Activated naive CD8-positive, alpha-beta T cell treated with anti-CD3 and anti-CD28 coated beads for 36 hours (primary cell): ENCODE data around the gene FBXW11. TPM values are rescaled to one million over a fixed set of nuclear protein-coding genes. Genes with fewer than 3 reads are reported as not detected.

Experiments used
- DNase-seq: peaks from one replicate; pipeline ENCODE4 v3.0.0; 2021
- H3K27ac Mint-ChIP-seq: one replicate; pipeline ENCODE4 v1.8.0; 2022; ENCODE audit warnings: mild to moderate bottlenecking, moderate library complexity, mixed read lengths
- H3K27me3 Mint-ChIP-seq: one replicate; pipeline ENCODE4 v1.8.0; 2022; ENCODE audit warnings: mild to moderate bottlenecking, mixed read lengths
- H3K36me3 Mint-ChIP-seq: one replicate; pipeline ENCODE4 v1.8.0; 2021; ENCODE audit warnings: mild to moderate bottlenecking, mixed read lengths
- H3K4me1 Mint-ChIP-seq: one replicate; pipeline ENCODE4 v1.8.0; 2021; ENCODE audit warnings: mixed read lengths
- H3K4me3 Mint-ChIP-seq: one replicate; pipeline ENCODE4 v1.8.0; 2022; ENCODE audit warnings: mild to moderate bottlenecking, moderate library complexity, mixed read lengths
- H3K9me3 Mint-ChIP-seq: one replicate; pipeline ENCODE4 v1.8.0; 2022; ENCODE audit warnings: mixed read lengths
- total RNA-seq, 2 experiments: library from RNA; stranded (reverse); gene quantifications; one replicate each; pipeline ENCODE4 v1.2.3, GENCODE V29; 2021

The FBXW11 gene
- total RNA-seq, 2 experiments from 2014 or later: 55.1 to 60.8 TPM

- Mint-ChIP-seq H3K9me3 (peaks cover 4% of the 10 kb centered on the region), H3K27me3 (no peaks in the 10 kb centered on the region), H3K36me3 (peaks cover 26% of the 10 kb centered on the region), H3K4me1 (peaks cover 2% of the 10 kb centered on the region), H3K4me3 (no peak overlapping the region), H3K27ac (no peak overlapping the region)
- no peak for DNase-seq
Observed at GRCh38 chr5:171838066-171838465, 168.4 kb downstream of the FBXW11 start.

GRCh38 chr5:171837522-171837921 lies 168.9 kb downstream of the FBXW11 start:
- Mint-ChIP-seq H3K36me3 (peaks cover 31% of the 10 kb centered on the region), H3K27ac (no peak overlapping the region), H3K4me1 (peaks cover 2% of the 10 kb centered on the region), H3K27me3 (no peaks in the 10 kb centered on the region), H3K9me3 (peaks cover 7% of the 10 kb centered on the region), H3K4me3 (no peak overlapping the region)
- DNase-seq: no peak

GRCh38 chr5:171835066-171835465 lies 171.4 kb downstream of the FBXW11 start:
- no peak for DNase-seq
- Mint-ChIP-seq H3K36me3 (peaks cover 27% of the 10 kb centered on the region), H3K4me3 (no peak overlapping the region), H3K27me3 (no peaks in the 10 kb centered on the region), H3K4me1 (no peaks in the 10 kb centered on the region), H3K9me3 (peaks cover 18% of the 10 kb centered on the region), H3K27ac (no peak overlapping the region)

GRCh38 chr5:171834461-171834860 lies 172.0 kb downstream of the FBXW11 start:
- Mint-ChIP-seq H3K4me3 (no peak overlapping the region), H3K4me1 (no peaks in the 10 kb centered on the region), H3K27ac (no peak overlapping the region), H3K27me3 (no peaks in the 10 kb centered on the region), H3K36me3 (peaks cover 27% of the 10 kb centered on the region), H3K9me3 (peaks cover 20% of the 10 kb centered on the region)
- no peak for DNase-seq

GRCh38 chr5:171832775-171833174 lies 173.7 kb downstream of the FBXW11 start:
- H3K4me1 Mint-ChIP-seq: no peaks in the 10 kb centered on the region
- H3K27ac Mint-ChIP-seq: no peak overlapping the region
- H3K9me3 Mint-ChIP-seq: peaks cover 20% of the 10 kb centered on the region
- H3K27me3 Mint-ChIP-seq: no peaks in the 10 kb centered on the region
- H3K4me3 Mint-ChIP-seq: no peak overlapping the region
- DNase-seq: no peak
- peaks cover 27% of the 10 kb centered on the region for H3K36me3 Mint-ChIP-seq

DNA sequence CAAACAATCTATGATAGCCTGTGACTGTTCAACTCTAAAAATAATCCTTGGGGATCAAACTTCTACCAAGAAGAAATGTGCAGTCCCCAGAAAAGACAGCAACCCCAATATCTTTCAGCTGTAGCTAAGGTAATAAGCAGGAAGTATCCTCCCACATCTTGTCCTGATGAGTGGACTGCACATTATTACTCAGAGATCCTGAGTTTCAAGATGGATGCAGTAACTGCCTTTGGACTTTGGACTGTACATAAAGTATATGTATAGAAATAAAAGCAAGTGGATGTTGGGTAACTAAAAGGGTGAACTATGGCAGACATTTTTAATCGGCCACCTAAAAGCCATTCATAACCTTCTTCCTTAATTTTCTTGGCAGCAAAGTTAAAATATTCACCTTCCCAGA lies 175.8 kb downstream of the FBXW11 start:
- Mint-ChIP-seq H3K4me1 (no peaks in the 10 kb centered on the region), H3K4me3 (no peak overlapping the region), H3K36me3 (peaks cover 27% of the 10 kb centered on the region), H3K27me3 (no peaks in the 10 kb centered on the region), H3K9me3 (peaks cover 20% of the 10 kb centered on the region), H3K27ac (no peak overlapping the region)
- no peak for DNase-seq

DNA sequence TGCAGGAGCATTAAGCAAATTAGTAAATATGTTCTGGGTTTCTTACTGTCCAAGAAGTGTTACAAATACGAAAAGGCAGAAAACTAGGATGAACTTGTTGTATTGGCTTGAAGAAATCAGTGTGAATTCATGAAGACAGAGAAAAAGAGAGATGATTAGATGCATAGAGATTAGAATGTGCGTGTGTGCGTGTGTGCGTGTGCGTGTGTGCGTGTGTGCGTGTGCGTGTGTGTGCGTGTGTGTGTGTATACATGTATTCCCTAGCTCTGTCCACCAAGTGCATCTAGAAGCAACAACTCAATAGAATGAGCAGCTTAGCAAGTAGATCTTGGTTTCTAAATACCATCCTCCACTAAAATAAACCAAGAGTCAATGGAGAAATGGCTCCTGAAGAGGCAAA lies 179.3 kb downstream of the FBXW11 start:
- no peak overlapping the region for H3K27ac Mint-ChIP-seq
- no peaks in the 10 kb centered on the region for H3K27me3 Mint-ChIP-seq
- no peak for DNase-seq
- peaks cover 3% of the 10 kb centered on the region for H3K36me3 Mint-ChIP-seq
- no peaks in the 10 kb centered on the region for H3K4me1 Mint-ChIP-seq
- no peak overlapping the region for H3K4me3 Mint-ChIP-seq
- peaks cover 13% of the 10 kb centered on the region for H3K9me3 Mint-ChIP-seq

DNA sequence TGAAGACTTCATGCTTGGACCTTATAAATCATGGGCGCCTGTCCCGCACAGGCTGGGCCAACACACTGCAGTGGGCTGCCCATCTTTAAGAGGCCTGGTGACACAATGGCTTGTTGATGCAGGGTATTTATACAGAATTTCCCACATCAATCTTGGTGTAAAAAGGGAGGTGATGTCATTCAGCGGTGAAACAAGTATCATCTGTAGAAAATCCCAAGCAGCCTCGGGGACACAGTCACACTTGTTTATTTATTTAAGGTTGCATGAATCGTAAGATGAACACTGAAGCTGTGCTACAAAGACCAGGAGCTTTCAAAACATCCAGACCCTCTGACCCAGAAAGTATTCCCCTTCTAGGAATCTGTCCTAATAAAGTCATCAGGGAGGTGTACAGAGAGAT lies 180.3 kb downstream of the FBXW11 start:
- Mint-ChIP-seq H3K27ac (no peak overlapping the region), H3K4me1 (no peaks in the 10 kb centered on the region), H3K36me3 (no peaks in the 10 kb centered on the region), H3K27me3 (no peaks in the 10 kb centered on the region), H3K4me3 (no peak overlapping the region), H3K9me3 (peaks cover 5% of the 10 kb centered on the region)
- DNase-seq: no peak

- Mint-ChIP-seq H3K4me1 (no peaks in the 10 kb centered on the region), H3K4me3 (no peak overlapping the region), H3K27ac (no peak overlapping the region), H3K27me3 (no peaks in the 10 kb centered on the region), H3K36me3 (no peaks in the 10 kb centered on the region), H3K9me3 (peaks cover 2% of the 10 kb centered on the region)
- DNase-seq: no peak
Observed at GRCh38 chr5:171825051-171825450, 181.4 kb downstream of the FBXW11 start.

GRCh38 chr5:171823269-171823668 lies 183.2 kb downstream of the FBXW11 start:
- H3K9me3 Mint-ChIP-seq: no peaks in the 10 kb centered on the region
- H3K4me1 Mint-ChIP-seq: no peaks in the 10 kb centered on the region
- no peak overlapping the region for H3K4me3 Mint-ChIP-seq
- H3K36me3 Mint-ChIP-seq: no peaks in the 10 kb centered on the region
- no peak overlapping the region for H3K27ac Mint-ChIP-seq
- DNase-seq: no peak
- no peaks in the 10 kb centered on the region for H3K27me3 Mint-ChIP-seq

DNA sequence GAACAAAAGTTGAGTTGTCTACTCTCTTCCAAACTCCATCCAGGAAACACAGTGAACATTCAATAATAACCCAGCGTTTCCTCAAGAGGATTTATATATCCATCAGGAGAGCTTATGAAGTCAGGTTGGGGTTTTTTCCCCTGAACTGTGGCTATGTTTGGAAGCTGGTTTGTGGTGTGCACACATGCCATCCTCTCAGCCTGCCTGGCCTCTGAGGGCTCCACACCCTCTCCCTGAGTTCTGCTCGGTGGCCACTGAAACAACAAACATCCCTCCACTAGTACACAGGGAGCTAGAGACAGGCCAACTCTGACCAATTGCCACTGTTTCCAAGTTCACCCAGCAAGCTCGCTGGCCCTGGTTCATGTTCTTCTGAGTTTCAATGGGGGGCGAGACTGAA lies 185.2 kb downstream of the FBXW11 start:
- no peak for DNase-seq
- Mint-ChIP-seq H3K4me3 (no peak overlapping the region), H3K36me3 (no peaks in the 10 kb centered on the region), H3K27me3 (no peaks in the 10 kb centered on the region), H3K4me1 (no peaks in the 10 kb centered on the region), H3K9me3 (no peaks in the 10 kb centered on the region), H3K27ac (no peak overlapping the region)

DNA sequence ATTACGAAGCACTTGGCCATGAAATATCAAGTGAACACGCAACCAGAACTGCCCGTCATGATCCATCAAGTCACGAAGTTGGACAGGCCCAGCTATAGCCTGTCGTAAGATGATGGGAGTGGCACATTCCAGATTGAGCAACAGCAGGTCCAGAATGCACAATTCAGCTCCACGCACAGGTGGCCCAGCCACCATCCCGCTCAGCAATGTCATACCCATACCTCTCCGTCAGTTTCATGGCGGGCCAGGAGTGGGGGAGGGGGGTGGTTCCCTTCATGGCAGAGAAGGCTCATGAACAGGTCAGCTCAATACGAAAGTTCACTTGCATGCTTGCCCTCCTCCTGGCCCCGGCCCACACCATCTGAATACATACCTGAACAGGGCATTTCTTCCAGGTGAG lies 185.9 kb downstream of the FBXW11 start:
- H3K27me3 Mint-ChIP-seq: no peaks in the 10 kb centered on the region

GRCh38 chr5:171816666-171817065 lies 189.8 kb downstream of the FBXW11 start:
- no peak overlapping the region for H3K27ac Mint-ChIP-seq

More for the DNA sequence above, 185.9 kb downstream of the FBXW11 start:
- Mint-ChIP-seq H3K27ac (no peak overlapping the region), H3K4me1 (no peaks in the 10 kb centered on the region), H3K4me3 (no peak overlapping the region), H3K36me3 (no peaks in the 10 kb centered on the region), H3K9me3 (no peaks in the 10 kb centered on the region)
- DNase-seq: no peak

GRCh38 chr5:171813813-171814490 lies 192.5 kb downstream of the FBXW11 start:
- Mint-ChIP-seq H3K4me1 (no peaks in the 10 kb centered on the region), H3K4me3 (no peak overlapping the region), H3K9me3 (peaks cover 8% of the 10 kb centered on the region), H3K27me3 (no peaks in the 10 kb centered on the region), H3K27ac (no peak overlapping the region), H3K36me3 (no peaks in the 10 kb centered on the region)
- no peak for DNase-seq

More at GRCh38 chr5:171816666-171817065, 189.8 kb downstream of the FBXW11 start:
- Mint-ChIP-seq H3K36me3 (no peaks in the 10 kb centered on the region), H3K27me3 (no peaks in the 10 kb centered on the region), H3K9me3 (peaks cover 4% of the 10 kb centered on the region), H3K4me3 (no peak overlapping the region), H3K4me1 (no peaks in the 10 kb centered on the region)
- no peak for DNase-seq

DNA sequence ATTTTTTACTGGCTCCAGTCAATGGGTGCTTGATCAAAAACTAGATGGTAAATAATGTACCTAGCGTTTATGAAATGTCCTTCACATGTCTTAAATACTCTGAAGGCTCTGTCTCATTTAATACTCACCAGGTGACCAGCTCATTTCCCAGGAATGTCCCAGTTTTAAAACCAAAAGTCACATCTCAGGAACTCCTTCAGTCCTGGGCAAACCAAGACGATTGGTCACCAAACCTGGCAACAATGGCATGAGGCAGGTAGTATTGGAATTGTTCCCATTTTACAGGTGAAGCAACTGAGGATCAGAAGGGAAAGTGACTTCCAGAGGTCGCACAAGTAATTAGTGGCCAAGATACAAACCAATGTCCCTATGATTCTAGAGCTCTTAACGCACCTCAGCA lies 193.2 kb downstream of the FBXW11 start:
- no peaks in the 10 kb centered on the region for H3K4me1 Mint-ChIP-seq

More for the DNA sequence above, 193.2 kb downstream of the FBXW11 start:
- H3K4me3 Mint-ChIP-seq: no peak overlapping the region
- no peak overlapping the region for H3K27ac Mint-ChIP-seq
- H3K36me3 Mint-ChIP-seq: no peaks in the 10 kb centered on the region
- peaks cover 8% of the 10 kb centered on the region for H3K9me3 Mint-ChIP-seq
- no peak for DNase-seq
- H3K27me3 Mint-ChIP-seq: peaks cover 5% of the 10 kb centered on the region
